GM19239 (cell line): Measurements from ENCODE around the gene PLAAT2.
"Not testable (repeated sequence)": the region's sequence is repeated elsewhere in the genome, so short reads cannot be mapped to it uniquely, and the experiment has no call there.

Experiments used
- DNase-seq: peaks from one replicate; pipeline ENCODE4 v3.0.0; 2011; ENCODE audit warnings: low spot score; ENCODE audit not compliant: insufficient read length
- FAIRE-seq: peaks from 2 replicates; lab custom pipeline; 2011; peaks lifted over from hg19 to GRCh38; lab: Jason Lieb, UNC

Gene PLAAT2

DNA sequence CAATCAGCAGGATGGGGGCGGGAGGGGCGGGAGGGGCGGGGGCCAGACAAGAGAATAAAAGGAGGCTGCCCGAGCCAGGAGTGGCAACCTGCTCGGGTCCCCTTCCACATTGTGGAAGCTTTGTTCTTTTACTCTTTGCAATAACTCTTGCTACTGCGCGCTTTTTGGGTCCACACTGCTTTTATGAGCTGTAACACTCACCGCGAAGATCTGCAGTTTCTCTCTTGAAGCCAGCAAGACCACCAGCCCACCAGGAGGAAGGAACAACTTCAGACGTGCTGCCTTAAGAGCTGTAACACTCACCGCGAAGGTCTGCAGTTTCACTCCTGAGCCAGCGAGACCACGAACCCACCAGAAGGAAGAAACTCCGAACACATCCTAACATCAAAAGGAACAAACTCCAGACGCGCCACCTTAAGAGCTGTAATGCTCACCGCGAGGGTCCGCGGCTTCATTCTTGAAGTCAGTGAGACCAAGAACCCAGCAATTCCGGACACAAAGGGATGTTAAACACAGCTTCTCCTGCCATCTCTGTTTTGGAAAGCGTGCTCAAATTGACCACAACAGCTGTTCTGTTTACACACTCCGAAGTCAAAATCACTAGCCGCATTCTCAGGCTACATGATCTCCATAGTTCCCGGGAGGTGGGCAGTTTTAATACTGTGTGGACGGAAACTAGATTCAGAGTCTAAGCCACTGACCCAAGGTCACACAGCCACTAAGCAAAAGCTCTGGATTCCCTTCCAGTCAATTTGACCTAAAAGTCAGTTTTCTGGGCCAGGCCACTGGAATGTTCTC is 11.9 kb downstream of the PLAAT2 start:
- FAIRE-seq (no peak), DNase-seq (no peak)

DNA sequence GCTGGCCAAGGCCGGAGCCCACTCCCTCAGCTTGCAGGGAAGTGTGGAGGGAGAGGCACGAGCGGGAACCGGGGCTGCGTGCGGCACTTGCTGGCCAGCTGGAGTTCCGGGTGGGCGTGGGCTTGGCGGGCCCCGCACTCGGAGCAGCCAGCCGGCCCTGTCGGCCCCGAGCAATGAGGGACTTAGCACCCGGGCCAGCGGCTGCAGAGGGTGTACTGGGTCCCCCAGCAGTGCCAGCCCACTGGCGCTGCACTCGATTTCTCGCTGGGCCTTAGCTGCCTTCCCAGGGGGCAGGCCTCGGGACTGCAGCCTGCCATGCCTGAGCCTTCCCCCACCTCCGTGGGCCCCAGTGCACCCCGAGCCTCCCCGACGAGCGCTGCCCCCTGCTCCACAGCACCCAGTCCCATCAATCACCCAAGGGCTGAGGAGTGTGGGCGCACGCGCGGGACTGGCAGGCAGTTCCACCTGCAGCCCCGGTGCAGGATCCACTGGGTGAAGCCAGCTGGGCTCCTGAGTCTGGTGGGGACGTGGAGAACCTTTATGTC is 13.0 kb downstream of the PLAAT2 start:
- not testable (repeated sequence) for FAIRE-seq, DNase-seq

DNA sequence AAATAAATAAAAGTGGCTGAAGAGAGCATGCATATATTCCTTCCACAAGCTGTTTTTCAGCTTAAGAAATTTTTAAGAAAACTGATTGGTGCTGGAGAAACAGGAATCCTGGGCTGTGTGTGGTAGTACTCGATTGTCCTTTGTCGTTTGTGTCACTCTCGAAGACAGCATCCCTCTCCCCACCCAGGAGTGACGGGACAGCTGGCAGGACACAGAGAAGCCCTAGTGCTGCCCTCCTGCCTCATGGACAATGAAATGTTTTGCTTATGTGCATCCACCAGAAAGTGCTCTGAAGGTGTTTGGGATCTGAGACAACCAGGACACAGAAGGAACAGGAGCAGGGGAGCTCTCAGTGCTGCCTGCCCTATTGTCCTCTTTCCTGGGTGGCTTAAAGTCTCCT is 13.8 kb downstream of the PLAAT2 start:
- FAIRE-seq (no peak), DNase-seq (no peak)

DNA sequence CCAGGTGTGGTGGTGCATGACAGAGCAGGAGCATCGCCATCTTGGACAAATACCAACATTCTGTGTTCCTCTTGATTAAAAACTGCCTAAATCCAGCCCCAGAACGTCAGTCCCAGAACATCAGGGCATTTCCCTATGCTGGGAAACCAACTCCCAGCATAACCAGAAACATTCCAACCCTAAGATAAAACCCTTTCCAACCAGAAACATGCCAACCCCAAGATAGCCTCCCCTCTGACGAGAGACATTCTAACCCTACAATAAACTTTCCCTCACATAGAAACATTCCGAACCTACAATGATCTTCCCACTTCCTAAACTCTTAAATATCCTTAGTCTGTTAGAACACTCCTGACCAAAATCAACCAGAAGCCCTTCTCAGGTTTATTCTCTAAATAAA is 15.0 kb downstream of the PLAAT2 start:
- FAIRE-seq (no peak), DNase-seq (no peak)

DNA sequence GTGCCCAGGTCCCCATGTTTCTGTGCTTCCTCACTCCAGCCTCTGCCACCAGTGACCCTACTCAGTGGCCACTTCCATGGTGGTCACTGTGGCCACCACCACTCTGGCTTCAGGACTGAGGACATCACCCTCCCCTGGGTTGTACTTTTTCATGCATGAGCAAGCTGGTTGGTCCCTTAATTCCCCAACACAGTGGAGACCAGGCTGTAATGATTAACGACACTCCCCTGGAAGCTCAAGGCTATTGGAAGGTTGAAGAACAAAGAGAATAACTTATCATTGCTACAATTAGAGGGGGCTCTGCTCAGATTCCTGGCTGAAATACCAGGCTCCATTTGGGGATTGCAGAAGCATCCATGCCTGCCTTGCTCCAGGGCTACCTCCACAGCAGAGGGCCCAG is 16.1 kb downstream of the PLAAT2 start:
- DNase-seq (no peak), FAIRE-seq (no peak)

DNA sequence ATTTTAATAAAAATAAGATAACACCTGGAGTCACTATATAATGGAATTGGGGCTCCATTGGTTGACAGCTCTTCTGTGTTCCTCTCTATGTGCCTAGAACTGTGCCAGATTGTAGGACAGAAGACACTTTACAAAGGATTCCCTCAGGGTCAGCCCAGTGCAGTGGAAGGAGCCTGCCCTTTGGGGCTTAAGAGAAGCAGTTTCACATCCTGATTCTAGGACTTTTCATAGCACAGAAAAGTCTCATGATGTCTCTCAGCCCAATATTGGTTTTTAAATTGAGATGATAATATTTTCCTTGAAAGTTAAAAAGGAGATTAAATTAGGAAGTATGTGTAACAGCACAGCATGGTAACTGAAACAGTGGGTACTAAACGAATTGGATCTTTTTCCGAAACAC is 19.5 kb downstream of the PLAAT2 start:
- no peak for FAIRE-seq

DNA sequence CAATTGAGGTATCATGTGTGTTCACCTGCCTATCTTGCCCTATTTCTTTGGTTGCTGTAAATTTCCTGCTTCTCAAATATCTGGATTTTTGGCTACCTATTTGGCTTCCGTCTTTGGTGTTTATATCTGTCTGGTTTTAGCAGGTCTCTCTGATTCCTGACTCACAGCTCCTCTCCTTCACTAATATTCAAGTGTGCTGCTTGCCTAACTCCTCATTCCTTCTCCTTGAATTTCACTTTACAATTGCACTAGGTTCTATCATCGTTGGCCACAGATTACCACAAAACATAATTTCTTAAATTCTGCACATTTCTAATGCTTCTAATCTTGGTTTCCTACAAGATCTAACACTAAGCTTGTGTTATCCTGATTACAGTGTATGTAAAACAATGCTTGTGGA is 20.7 kb downstream of the PLAAT2 start:
- FAIRE-seq, DNase-seq: not testable (repeated sequence)

More for the DNA sequence above, 19.5 kb downstream of the PLAAT2 start:
- no peak for DNase-seq

DNA sequence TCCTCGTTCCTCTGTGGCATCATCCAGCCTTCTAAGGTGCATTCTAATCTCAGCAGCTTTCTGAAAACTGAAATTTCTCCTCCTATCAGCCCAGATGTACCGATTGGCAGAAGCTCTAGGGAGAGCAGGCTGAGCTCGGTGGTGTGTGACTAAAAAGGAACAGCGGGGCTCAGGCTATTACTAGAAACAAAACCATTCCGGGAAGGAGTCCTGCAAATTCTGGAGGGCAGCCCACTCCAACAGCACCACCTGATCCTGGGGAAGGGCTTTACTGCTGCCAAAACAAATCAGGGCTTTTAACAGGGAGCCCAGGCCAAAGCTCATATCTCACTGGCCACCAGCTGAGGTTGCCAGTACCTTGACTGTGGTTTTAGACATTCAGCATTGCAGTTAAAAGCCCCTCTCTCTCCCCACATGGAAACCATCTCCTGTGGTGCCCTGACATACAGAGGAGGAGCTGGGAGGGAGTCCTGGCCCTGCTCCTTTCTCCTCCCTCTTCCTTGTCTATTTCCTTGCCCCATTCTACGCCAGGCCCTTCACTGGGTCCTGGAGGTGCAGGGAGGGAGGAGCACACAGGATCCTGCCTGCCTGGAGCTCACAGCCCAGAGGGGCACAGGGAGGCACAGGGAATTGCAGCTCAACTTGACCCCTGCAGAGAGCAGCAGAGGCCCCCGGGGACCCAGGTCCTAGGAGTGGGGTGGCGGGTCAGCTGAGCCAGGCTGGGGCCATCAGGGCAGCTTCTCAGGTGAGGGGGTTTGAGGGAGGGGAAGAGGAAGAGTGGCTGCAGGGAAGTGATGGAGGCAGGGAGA is 25.7 kb downstream of the PLAAT2 start:
- FAIRE-seq (no peak), DNase-seq (no peak)

DNA sequence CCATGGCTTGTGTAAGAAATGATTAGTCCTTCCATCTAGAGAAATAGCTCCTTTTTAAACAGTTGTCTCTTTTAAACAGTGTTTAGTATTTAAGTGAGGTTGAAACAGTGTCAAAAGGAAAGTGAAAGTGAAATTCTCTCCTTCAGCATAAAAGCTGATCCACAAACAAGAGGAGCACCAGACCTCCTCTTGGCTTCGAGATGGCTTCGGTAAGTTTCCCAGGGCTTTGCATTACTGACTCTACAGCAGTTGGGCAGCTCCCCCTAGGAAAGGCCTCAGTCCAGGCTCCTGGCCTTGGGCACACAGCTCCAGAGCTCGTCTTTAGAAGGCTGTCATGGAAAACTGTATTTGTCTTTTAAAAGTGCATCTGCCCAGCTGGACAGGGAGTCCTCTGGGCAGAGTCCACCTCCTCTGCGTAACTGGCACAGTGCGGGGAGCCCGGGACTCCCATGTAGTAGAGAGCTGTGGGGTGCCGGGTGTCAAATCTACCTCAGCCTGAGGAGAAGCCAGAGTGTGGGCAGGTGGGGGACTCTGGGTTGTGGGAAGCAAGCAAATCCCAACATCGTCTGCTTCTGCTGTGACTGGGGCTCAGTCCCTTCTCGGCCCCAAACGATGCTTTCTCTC is 26.4 kb downstream of the PLAAT2 start, which contains the start of gene PLAAT4:
Gene PLAAT4, plus strand, starts transcription at position 140 of the 624 bp plus-strand sequence. Its CDS starts 61 bp downstream, at position 201.
- FAIRE-seq (peak; percentile 85), DNase-seq (peak; percentile 56)

DNA sequence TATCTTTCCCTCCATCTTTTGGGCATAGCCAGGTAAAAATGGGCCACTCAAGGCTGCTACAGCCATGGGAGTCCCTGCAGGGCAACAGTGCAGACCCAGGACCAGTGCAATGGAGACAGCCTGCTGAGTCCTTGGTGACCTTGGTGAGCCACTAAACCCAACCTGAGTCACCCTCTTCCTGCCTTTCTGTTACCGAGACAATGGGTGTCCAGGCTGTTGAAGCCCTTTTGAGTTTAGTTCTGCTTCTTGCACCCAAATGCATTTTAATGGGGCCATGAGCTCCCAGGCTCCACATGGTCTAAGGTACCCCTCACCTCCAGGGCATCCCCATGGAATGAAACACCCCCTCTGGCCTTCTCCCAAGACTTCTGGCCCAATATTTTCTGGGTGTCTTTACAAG is 27.4 kb downstream of the PLAAT2 start:
- DNase-seq (no peak), FAIRE-seq (no peak)

DNA sequence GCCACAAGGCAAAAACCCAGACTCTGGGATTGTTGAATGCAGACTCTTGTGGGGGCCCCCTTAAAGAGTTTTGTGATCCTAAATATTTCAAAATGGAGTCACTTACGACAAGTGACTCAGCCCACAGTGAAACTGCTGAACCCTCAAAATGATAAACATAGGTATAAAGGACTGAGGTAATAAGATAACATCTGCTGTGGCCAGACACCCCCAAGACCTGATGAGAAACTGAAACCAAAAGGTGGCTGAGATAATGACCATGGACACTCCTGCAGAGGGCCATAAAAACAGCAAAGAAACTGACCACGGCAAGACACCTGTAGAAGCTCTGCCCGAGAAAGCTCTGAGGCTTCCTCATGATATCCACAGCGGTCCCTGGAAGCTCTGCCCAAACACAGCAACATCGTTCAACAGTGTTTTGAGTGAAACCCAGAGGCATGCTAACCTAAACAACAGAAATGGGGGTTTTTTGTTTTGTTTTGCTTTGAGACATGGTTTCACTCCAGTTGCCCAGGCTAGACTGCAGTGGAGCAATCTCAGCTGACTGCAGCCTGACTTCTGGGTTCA is 28.2 kb downstream of the PLAAT2 start:
- FAIRE-seq (peak; percentile 48), DNase-seq (no peak)

DNA sequence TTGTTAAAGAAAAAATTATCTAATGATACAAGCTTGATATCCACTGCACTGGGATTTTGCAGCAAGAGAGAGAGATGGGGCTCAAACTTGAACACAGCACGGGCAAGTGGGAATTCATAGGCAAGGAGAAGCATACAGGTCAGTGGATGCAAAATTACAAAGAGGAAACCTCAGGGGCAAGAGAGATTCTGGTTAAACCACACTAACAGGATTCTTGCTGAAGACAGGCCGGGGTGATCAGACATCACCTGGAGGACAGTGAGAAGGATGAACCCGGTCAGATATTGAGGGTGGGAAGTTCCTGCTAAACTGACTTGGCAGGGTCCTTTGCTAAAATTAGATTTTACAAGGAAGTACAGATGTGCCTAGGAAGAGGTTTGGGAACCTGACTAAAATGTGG is 29.1 kb downstream of the PLAAT2 start:
- FAIRE-seq (no peak), DNase-seq (no peak)

DNA sequence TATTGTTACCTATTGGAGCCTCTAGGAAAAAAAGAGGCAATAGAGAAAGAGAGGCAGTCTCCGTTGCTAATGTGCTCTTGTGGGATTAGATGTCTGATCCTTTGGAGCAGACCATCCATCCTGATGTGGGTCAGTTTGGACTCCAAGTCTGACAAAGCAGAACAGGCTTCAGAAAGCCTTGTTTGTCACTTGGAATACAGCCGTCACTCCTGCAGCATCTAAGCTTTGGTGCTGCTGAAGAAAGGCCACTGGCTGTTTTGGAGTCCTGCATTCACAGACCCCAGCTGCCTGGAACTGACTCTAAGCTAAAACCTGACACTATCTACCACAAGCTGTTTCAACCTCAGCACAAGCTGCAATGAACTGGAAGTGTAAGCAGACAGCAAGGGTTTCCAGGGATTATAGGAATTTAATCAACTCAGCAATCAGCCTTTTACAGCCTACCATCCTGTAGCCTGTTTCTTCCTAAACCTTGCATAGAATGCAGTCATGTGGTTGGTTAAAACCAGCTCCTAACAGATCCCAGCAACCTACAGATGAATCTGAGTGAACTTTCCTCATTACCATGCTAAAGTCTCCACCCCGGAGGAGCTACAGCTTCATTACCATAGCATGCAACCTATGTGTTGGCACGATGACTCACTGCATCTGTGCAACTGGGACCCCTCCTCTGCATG is 30.2 kb downstream of the PLAAT2 start:
- FAIRE-seq, result no peak
- DNase-seq, result no peak

DNA sequence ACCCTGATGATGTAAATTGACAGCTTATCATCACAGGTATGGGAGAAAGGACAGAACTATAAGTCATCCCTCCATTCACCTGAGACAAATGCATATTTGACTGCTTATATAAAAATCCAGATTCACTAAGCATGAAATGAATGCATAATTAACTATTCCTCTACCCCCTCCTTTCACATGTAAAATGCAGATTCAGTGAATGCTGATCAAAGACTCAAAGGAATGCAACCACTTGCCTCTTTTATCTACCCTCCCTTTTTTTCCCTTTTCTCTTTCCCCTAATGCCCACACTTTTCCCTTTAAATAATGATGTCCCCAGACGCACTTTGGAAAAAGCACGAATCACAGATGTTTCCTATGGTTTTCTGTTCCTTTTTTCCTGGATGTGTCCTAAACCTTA is 31.1 kb downstream of the PLAAT2 start:
- FAIRE-seq (no peak), DNase-seq (no peak)

DNA sequence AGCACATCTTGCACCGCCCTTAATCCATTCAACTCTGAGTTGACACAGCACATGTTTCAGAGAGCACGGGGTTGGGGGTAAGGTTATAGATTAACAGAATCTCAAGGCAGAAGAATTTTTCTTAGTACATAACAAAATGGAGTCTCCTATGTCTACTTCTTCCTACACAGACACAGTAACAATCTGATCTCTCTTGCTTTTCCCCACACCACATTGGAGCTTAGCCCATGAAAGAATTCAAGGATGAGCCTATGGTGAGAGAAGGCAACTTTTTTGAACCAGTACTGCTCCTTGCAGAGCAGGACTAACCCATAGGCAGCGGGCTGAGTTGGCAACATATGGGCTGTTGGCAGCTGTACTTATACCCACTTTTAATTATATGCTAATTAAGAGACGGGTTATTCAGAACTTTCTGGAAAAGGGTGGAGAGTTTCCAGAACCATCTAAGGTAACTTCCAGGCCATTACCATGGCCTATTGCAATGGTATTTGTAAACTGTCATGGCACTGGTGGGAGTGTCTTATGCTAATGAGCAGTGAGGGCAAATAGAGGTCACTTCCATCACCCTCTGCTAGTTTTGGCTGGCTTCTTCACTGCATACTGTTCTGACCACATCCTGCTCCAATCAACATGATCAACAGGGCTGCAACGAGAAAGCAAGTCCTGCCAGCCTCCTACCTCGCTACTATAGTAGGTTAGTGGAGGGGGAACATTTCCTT is 31.9 kb downstream of the PLAAT2 start:
- peak; percentile 45 for DNase-seq

DNA sequence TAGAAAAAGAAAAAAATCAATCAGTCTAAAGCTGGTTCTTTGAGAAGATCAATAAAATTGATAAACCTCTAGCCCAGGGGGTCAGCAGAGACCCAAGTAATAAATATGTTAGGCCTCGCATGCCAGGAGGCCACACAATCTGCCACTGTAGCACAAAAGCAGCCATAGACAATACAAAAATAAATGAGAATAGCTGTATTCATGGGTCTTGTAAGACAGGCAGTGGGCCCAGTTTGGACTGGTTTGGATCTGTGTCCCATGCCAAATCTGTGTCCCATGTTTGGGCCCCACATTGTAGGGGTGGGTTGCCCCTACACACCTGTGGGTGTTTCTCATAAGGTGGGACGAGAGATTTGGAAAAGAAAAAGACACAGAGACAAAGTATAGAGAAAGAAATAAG is 33.2 kb downstream of the PLAAT2 start:
- FAIRE-seq (no peak), DNase-seq (no peak)

More for the DNA sequence above, 31.9 kb downstream of the PLAAT2 start:
- FAIRE-seq, result peak; percentile 96

DNA sequence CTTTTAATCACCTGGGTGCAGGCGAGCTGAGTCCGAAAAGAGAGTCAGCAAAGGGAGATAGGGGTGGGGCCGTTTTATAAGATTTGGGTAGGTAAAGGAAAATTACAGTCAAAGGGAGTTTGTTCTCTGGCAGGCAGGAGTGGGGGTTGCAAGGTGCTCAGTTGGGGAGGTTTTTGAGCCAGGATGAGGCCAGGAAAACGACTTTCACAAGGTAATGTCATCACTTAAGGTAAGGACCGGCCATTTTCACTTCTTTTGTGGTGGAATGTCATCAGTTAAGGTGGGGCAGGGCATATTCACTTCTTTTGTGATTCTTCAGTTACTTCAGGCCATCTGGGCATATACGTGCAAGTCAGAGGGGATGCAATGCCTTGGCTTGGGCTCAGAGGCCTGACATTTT is 33.8 kb downstream of the PLAAT2 start:
- not testable (repeated sequence) for FAIRE-seq, DNase-seq

DNA sequence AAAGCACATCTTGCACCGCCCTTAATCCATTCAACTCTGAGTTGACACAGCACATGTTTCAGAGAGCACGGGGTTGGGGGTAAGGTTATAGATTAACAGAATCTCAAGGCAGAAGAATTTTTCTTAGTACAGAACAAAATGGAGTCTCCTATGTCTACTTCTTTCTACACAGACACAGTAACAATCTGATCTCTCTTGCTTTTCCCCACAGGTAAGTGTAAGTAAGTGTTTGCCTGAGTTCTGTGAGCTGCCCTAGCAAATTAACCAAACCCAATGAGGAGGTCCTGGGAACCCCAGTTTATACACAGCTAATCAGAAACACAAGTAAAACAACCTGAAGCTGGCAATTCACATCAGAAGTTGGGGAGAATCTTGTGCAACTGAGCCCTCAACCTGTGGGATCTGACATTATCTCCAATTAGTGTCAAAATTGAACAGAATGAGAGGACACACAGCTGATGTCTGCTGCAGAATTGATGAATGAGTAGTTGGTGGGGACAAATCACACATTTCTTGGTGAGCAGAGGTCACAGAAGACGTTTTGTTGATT is 34.4 kb downstream of the PLAAT2 start:
- not testable (repeated sequence) for DNase-seq, FAIRE-seq

DNA sequence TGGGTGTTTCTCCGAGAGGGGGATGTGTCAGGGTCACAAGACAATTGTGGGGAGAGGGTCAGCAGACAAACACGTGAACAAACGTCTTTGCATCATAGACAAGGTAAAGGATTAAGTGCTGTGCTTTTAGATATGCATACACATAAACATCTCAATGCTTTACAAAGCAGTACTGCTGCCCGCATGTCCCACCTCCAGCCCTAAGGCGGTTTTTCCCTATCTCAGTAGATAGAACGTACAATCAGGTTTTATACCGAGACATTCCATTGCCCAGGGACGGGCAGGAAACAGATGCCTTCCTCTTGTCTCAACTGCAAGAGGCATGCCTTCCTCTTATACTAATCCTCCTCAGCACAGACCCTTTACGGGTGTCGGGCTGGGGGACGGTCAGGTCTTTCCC is 35.0 kb downstream of the PLAAT2 start:
- not testable (repeated sequence) for FAIRE-seq, DNase-seq
